ENCODE data around the gene LGALSL. TPM values are rescaled to one million over a fixed set of nuclear protein-coding genes. Genes with fewer than 3 reads are reported as not detected.

The LGALSL gene
- total RNA-seq, 2 donors from 2014 or later: 1.3 to 8.6 TPM

DNA sequence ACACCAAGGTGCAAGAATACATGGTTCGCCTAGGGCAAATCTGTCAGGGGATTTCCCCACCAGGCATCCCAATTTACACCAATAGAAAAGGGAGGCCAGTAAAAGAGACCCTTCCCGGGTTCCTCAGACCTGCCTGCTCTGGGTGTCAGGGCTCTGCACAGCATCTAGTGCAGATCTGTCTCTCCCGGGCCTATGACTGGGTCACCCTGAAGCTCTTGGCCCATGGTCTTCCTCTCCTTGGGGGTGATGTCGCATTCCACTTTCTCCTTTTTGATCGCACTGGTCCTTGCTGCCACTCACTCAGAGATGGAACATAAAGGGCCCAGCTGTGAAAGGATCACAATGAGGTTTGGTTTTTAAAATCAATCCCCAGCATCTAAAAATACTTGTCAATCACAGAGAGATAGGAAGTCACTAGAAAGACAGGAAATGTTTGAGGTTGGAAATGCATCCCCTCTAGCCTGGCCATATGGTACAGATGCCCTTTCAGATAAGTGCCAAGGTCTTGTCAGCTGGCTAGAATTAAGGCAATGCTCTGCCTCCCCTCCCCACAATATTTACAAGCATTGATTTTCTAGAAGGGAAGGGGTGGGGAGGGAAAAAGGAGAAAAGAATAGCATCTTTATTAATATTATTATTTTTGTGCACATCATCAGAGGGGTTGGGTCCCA lies 35.3 kb downstream of the LGALSL start:
- Histone ChIP-seq H3K27ac (no peak overlapping the region), H3K27me3 (no peaks in the 10 kb centered on the region), H3K36me3 (replicated peaks in 1 of 2; ENCODE audit: insufficient read depth in 1 of 2, low read depth in 2 of 2) (no peaks in the 10 kb centered on the region), H3K4me3 (no peak overlapping the region), H3K4me1 (no peaks in the 10 kb centered on the region), H3K9me3 (no peaks in the 10 kb centered on the region)
- ATAC-seq (no peak), DNase-seq (no peak)
- TF ChIP-seq, protein P1, sequence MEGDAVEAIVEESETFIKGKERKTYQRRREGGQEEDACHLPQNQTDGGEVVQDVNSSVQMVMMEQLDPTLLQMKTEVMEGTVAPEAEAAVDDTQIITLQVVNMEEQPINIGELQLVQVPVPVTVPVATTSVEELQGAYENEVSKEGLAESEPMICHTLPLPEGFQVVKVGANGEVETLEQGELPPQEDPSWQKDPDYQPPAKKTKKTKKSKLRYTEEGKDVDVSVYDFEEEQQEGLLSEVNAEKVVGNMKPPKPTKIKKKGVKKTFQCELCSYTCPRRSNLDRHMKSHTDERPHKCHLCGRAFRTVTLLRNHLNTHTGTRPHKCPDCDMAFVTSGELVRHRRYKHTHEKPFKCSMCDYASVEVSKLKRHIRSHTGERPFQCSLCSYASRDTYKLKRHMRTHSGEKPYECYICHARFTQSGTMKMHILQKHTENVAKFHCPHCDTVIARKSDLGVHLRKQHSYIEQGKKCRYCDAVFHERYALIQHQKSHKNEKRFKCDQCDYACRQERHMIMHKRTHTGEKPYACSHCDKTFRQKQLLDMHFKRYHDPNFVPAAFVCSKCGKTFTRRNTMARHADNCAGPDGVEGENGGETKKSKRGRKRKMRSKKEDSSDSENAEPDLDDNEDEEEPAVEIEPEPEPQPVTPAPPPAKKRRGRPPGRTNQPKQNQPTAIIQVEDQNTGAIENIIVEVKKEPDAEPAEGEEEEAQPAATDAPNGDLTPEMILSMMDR (IDR thresholded peaks at IDR 0.05): no peak
- no peak for TF ChIP-seq POLR2A (IDR thresholded peaks at IDR 0.05)
- 61 to 76% methylated on average over 5 of the region's 5 CpGs for WGBS, 2 donors
- intact Hi-C loops (cut with DNase I): loop anchor here (5.0 kb wide), 1 partner anchor 157 kb away; no protein-coding TSS in a partner anchor

DNA sequence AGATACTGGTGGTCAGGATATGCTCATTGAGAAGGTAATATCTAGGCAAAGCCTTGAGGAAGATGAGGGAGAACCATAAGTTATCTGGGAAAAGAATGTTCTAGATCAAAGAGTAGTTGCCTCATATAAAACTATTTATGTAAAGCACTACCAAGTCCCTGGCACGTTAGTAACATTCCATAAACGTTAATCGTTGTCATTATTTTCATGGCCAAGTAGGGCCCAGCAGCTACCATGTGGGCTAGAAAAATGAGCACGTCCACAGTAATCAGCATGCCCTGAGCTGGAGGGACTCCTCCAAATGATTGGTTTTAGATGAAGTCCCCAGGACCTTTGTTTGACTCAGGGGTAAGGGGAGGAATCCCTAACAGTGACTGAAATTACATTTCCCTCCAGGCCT lies 37.5 kb downstream of the LGALSL start:
- no peaks in the 10 kb centered on the region for H3K4me1 ChIP-seq
- no peak overlapping the region for H3K27ac ChIP-seq
- TF ChIP-seq, protein P1 (IDR thresholded peaks at IDR 0.05): no peak
- TF ChIP-seq POLR2A (IDR thresholded peaks at IDR 0.05): no peak
- 60 to 74% methylated on average over 4 of the region's 4 CpGs for WGBS, 2 donors
- intact Hi-C loops (cut with DNase I): no loop called here
- DNase-seq (no peak), ATAC-seq (no peak)
- no peak overlapping the region for H3K4me3 ChIP-seq
- no peaks in the 10 kb centered on the region for H3K27me3 ChIP-seq
- no peaks in the 10 kb centered on the region for H3K36me3 ChIP-seq (replicated peaks in 1 of 2; ENCODE audit: insufficient read depth in 1 of 2, low read depth in 2 of 2)
- no peaks in the 10 kb centered on the region for H3K9me3 ChIP-seq

DNA sequence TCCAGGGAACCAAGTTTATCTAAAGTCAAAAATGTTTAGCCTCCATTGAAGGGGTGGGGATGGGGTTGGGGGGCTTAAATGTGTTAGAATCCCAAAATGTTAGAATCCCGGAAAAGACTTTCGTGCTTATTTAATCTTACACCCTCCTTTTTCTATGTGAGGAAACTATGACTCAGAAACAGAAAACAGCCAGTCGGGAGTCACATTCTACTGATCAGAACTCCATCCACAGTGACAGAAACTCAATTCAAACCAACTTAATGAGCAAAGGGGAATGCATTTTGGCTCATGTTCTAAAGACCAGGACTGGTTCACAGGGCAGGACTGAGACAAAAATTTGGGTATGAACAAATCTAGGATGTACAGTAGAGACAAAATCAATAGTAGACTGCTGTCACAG lies 38.3 kb downstream of the LGALSL start:
- Histone ChIP-seq H3K27me3 (no peaks in the 10 kb centered on the region), H3K4me1 (no peaks in the 10 kb centered on the region), H3K36me3 (replicated peaks in 1 of 2; ENCODE audit: insufficient read depth in 1 of 2, low read depth in 2 of 2) (no peaks in the 10 kb centered on the region), H3K9me3 (no peaks in the 10 kb centered on the region), H3K4me3 (no peak overlapping the region), H3K27ac (no peak overlapping the region)
- ATAC-seq (no peak), DNase-seq (no peak)
- TF ChIP-seq, protein P1 (IDR thresholded peaks at IDR 0.05): no peak
- TF ChIP-seq POLR2A (IDR thresholded peaks at IDR 0.05): no peak
- intact Hi-C loops (cut with DNase I): no loop called here
- 71 to 78% methylated on average over 3 of the region's 3 CpGs for WGBS, 2 donors

DNA sequence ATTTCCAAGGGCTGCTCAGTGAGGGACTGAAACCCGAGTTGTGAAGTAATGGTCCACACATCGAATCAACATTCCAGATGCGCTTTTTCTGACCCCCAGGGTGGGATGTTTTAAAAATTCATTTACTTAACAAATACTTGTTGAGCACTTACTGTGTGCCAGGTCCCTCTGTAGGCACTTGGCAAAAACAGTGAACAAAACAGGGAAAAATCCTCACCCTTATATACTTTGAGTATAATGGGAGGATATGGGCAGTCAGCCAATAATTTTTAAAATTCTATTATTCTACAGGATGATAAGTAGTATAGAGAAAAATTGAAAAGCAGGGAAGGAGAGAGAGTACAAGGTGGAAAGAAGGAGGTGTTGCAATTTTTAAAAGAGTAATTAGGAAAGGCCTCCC lies 38.9 kb downstream of the LGALSL start:
- H3K27ac ChIP-seq: no peak overlapping the region
- no peaks in the 10 kb centered on the region for H3K4me1 ChIP-seq
- H3K36me3 ChIP-seq (replicated peaks in 1 of 2; ENCODE audit: insufficient read depth in 1 of 2, low read depth in 2 of 2): no peaks in the 10 kb centered on the region
- H3K9me3 ChIP-seq: no peaks in the 10 kb centered on the region
- intact Hi-C loops (cut with DNase I): no loop called here
- DNase-seq (no peak), ATAC-seq (no peak)
- no peaks in the 10 kb centered on the region for H3K27me3 ChIP-seq
- H3K4me3 ChIP-seq: no peak overlapping the region
- 71 to 84% methylated on average over 3 of the region's 3 CpGs for WGBS, 2 donors
- TF ChIP-seq POLR2A (IDR thresholded peaks at IDR 0.05): no peak
- TF ChIP-seq, protein P1 (IDR thresholded peaks at IDR 0.05): no peak

DNA sequence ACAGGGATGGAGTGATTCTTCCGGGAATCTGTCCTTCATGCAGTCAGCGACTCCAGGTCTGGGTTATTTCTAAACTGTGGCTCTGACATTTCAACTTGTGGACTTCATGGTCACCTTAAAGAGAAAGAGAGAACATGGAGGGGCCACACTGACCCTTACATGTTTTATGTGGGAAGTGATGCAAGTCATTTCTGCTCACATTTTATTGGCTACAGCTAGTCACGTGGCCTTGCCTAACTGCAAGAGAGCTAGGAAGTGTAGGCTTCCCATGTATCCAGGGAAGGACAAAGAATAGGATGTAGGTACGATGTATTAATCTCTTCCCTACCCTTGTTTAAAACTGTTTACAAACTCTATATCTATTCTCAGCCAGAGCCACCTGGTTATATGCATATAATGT lies 39.8 kb downstream of the LGALSL start:
- H3K9me3 ChIP-seq: no peaks in the 10 kb centered on the region
- TF ChIP-seq, protein P1 (IDR thresholded peaks at IDR 0.05): no peak
- TF ChIP-seq POLR2A (IDR thresholded peaks at IDR 0.05): no peak
- 90 to 92% methylated on average over 4 of the region's 4 CpGs for WGBS, 2 donors
- DNase-seq: no peak
- no peaks in the 10 kb centered on the region for H3K36me3 ChIP-seq (replicated peaks in 1 of 2; ENCODE audit: insufficient read depth in 1 of 2, low read depth in 2 of 2)
- no peaks in the 10 kb centered on the region for H3K4me1 ChIP-seq
- intact Hi-C loops (cut with DNase I): no loop called here
- no peak overlapping the region for H3K27ac ChIP-seq
- ATAC-seq: no peak
- H3K4me3 ChIP-seq: no peak overlapping the region
- no peaks in the 10 kb centered on the region for H3K27me3 ChIP-seq
